Parathyroid adenoma (tissue), 2 donors: ENCODE results near the gene YY1.
"Not testable (repeated sequence)": the region's sequence is repeated elsewhere in the genome, so short reads cannot be mapped to it uniquely, and the experiment has no call there.

Source experiments
- H2AFZ ChIP-seq: fragments of 300-600 bp; sonication (generic); one replicate; pipeline ENCODE4 v1.7.0; 2017; ENCODE audit warnings: antibody characterized with exemption, mild to moderate bottlenecking
- H3K27ac ChIP-seq: fragments of 300-600 bp; sonication (generic); one replicate; pipeline ENCODE4 v1.7.0; 2017
- H3K27me3 ChIP-seq: fragments of 300-600 bp; sonication (generic); one replicate; pipeline ENCODE4 v1.7.0; 2017; ENCODE audit warnings: low read length; ENCODE audit not compliant: control insufficient read depth, insufficient read depth
- H3K36me3 ChIP-seq: fragments of 300-600 bp; sonication (generic); one replicate; pipeline ENCODE4 v1.7.0; 2017; ENCODE audit warnings: low read length; ENCODE audit not compliant: control insufficient read depth, insufficient read depth
- H3K4me1 ChIP-seq: fragments of 300-600 bp; sonication (generic); one replicate; pipeline ENCODE4 v1.7.0; 2017; ENCODE audit warnings: control low read depth
- H3K4me2 ChIP-seq: fragments of 300-600 bp; sonication (generic); one replicate; pipeline ENCODE4 v1.7.0; 2017; ENCODE audit warnings: low read length
- H3K4me3 ChIP-seq: fragments of 300-600 bp; sonication (generic); one replicate; pipeline ENCODE4 v1.7.0; 2017; ENCODE audit warnings: low read depth, low read length
- H3K79me2 ChIP-seq: fragments of 300-600 bp; sonication (generic); one replicate; pipeline ENCODE4 v1.7.0; 2017; ENCODE audit warnings: control low read depth
- H3K9ac ChIP-seq: fragments of 300-600 bp; sonication (generic); one replicate; pipeline ENCODE4 v1.7.0; 2017; ENCODE audit warnings: mild to moderate bottlenecking
- H3K9me3 ChIP-seq: fragments of 300-600 bp; sonication (generic); one replicate; pipeline ENCODE4 v1.7.0; 2017; ENCODE audit warnings: low read length; ENCODE audit not compliant: control insufficient read depth
- TF ChIP-seq, protein P1 (sequence below): fragments of 300-600 bp; sonication (generic); IDR thresholded peaks from one replicate; pipeline ENCODE4 v1.7.0; 2017; ENCODE audit warnings: antibody characterized with exemption, mild to moderate bottlenecking
- donor health status: primary hyperparathyroidism.

YY1 gene

DNA sequence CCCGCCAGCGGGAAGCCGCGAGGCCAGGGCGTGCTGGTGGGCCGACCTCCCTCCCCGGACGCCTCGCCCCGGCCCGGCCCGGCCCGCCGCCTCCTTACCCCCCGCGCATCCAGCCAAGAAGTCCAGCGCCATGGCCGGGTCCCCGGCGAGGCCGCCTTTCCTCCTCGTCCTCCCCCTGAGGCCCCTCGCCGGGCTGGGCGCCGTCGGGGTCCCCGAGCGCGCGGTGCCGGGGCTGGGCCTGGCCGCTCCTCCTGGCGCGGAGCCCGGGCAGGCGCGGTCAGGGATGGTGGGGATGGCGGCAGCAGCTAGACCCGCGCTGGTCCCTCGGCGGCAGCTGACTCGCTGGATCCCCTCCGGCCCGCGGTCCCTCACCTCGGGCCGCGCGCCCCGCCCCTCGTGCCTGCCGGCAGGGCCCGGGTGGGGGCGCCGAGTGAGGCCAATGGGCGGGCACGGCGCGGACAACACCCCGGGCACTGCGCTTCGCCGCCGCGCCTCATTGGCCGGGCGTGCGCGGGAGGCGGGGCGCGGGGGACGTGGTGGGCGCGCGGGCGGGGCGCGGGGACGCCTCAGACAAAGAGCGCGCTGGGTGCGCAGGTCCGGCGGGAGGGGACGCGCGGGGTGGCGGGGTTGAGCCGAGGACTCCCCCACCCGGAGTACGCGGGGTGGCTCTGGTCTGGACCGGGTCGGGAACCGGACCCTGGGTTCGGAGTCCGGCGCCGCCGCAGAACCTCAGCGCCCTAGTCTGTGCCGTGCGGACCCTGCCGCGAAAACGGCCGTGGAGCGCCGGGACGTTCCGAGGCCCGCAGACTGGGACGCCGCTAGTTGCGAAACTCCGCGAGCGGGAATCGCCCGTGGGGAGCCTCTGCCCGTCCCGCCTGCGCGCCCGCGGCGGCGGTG is 67.4 kb downstream of the YY1 start, which contains the start of gene SLC25A29:
SLC25A29 (minus strand) TSS at position 344 of the 897 bp plus-strand sequence; CDS start at position 132, 212 bp downstream.
- no peak within 1 kb of the TSS for H3K9ac ChIP-seq
- H3K27me3 ChIP-seq, result no peaks in the 10 kb centered on the region
- H2AFZ ChIP-seq, result peak within 1 kb of the TSS; percentile 99
- H3K4me3 ChIP-seq, result peak within 1 kb of the TSS; percentile 53
- H3K79me2 ChIP-seq, result no peaks in the 10 kb centered on the region
- H3K4me2 ChIP-seq, result peak within 1 kb of the TSS; percentile 80
- TF ChIP-seq, protein P1, sequence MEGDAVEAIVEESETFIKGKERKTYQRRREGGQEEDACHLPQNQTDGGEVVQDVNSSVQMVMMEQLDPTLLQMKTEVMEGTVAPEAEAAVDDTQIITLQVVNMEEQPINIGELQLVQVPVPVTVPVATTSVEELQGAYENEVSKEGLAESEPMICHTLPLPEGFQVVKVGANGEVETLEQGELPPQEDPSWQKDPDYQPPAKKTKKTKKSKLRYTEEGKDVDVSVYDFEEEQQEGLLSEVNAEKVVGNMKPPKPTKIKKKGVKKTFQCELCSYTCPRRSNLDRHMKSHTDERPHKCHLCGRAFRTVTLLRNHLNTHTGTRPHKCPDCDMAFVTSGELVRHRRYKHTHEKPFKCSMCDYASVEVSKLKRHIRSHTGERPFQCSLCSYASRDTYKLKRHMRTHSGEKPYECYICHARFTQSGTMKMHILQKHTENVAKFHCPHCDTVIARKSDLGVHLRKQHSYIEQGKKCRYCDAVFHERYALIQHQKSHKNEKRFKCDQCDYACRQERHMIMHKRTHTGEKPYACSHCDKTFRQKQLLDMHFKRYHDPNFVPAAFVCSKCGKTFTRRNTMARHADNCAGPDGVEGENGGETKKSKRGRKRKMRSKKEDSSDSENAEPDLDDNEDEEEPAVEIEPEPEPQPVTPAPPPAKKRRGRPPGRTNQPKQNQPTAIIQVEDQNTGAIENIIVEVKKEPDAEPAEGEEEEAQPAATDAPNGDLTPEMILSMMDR, result no peak
- peak within 1 kb of the TSS; percentile 42 for H3K27ac ChIP-seq
- H3K9me3 ChIP-seq, result no peaks in the 10 kb centered on the region
- H3K36me3 ChIP-seq, result no peaks in the 10 kb centered on the region
- H3K4me1 ChIP-seq, result peaks cover 5% of the 10 kb centered on the region

DNA sequence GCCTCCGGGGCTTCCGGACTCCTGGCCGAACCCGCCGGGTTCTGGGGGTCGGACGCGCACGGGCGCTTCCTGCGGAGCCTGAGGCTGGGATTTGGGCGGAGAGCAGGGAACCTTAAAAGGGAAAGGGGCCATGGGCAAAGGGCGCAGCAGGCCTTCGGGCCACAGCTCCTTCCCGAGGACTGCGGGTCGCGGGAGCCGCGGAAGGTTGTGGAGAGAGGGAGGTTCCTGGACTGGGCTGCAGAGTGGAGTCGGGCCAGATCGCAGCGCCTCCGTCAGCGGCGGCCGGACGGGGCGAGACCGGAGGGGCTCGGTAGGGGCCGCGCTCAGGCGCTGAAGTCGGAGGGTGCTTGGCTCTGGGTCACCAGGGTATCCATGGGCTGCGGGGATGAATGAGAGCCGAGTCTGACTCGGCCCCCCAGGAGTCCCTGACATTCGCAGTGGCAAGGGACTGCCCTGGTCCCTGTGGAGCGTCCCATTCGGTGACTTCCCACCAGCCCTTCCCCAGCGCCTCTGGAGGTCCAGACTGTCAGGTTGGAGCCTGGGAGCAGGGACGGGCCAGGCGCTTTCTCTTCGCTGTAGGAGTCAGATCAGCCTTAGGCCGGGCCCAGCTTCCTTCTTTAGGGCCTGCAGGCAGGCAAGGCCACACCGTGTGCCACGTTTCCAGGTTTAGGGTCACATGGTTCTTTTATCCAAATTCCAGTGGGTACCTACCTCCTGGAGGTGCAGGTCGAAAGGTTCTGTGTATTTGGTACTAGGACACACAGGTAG is 68.2 kb downstream of the YY1 start:
- peaks cover 5% of the 10 kb centered on the region for H3K4me1 ChIP-seq

GRCh38 chr14:100307766-100308426 is 69.0 kb downstream of the YY1 start:
- Histone ChIP-seq H3K9me3 (no peaks in the 10 kb centered on the region), H3K9ac (no peak overlapping the region), H3K4me1 (peaks cover 5% of the 10 kb centered on the region), H3K79me2 (no peaks in the 10 kb centered on the region), H3K4me3 (no peak overlapping the region), H3K27me3 (no peaks in the 10 kb centered on the region), H3K36me3 (no peaks in the 10 kb centered on the region), H3K27ac (peak overlapping the region; percentile 42), H2AFZ (no peak overlapping the region), H3K4me2 (peak overlapping the region; percentile 74)
- TF ChIP-seq, protein P1, result no peak

More for the DNA sequence above, 68.2 kb downstream of the YY1 start:
- TF ChIP-seq, protein P1, result no peak
- Histone ChIP-seq H3K79me2 (no peaks in the 10 kb centered on the region), H3K4me2 (peak overlapping the region; percentile 74), H3K27ac (peak overlapping the region; percentile 42), H3K36me3 (no peaks in the 10 kb centered on the region), H3K9me3 (no peaks in the 10 kb centered on the region), H3K27me3 (no peaks in the 10 kb centered on the region), H2AFZ (peak overlapping the region; percentile 99), H3K9ac (no peak overlapping the region), H3K4me3 (peak overlapping the region; percentile 48)

DNA sequence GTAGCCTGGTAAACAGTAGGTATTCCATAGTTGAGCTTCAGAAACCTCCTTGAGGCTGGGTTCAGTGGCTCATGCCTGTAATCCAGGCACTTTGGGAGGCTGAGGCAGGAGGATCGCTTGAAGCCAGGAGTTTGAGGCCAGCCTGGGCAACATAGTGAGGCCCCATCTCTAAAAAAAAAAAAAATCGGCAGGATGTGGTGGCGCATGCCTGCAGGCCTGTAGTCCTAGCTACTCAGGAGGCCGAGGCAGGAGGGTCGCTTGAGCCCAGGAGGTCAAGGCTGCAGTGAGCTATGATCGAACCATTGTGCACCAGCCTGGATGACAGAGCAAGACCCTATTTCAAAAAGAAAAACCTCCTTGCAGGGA is 69.5 kb downstream of the YY1 start:
- H3K79me2 ChIP-seq, H3K4me2 ChIP-seq, H2AFZ ChIP-seq, H3K36me3 ChIP-seq, H3K27me3 ChIP-seq, H3K9ac ChIP-seq, H3K4me1 ChIP-seq, H3K9me3 ChIP-seq, H3K27ac ChIP-seq, H3K4me3 ChIP-seq: not testable (repeated sequence)
